Esophagus muscularis mucosa (tissue), 4 donors: ENCODE measurements around the gene BGN. TPM values are rescaled to one million over a fixed set of nuclear protein-coding genes. Genes with fewer than 3 reads are reported as not detected.
A peak's percentile ranks its signal among the peaks of the same experiment; 100 is the strongest.

ENCODE experiments used
- DNase-seq: peaks from one replicate; pipeline ENCODE4 v3.0.0-alpha.2; 2017; ENCODE audit errors: extremely low spot score
- H3K27ac ChIP-seq, 4 donors: fragments of 200-600 bp; sonication (generic); replicated peaks in 1 of 4; 1 replicate in 3 of 4; 2 replicates in 1 of 4; pipeline ENCODE4 v1.5.1; 2016 to 2019; ENCODE audit warnings: mild to moderate bottlenecking in 1 of 4
- H3K27me3 ChIP-seq, 4 donors: fragments of 200-600 bp; sonication (generic); one replicate each; pipeline versions ENCODE4 v1.5.1 to v1.6.0; 2016 to 2019
- H3K36me3 ChIP-seq, 4 donors: fragments of 200-600 bp; sonication (generic); one replicate each; pipeline ENCODE4 v1.5.1; 2016 to 2019
- H3K4me1 ChIP-seq, 4 donors: fragments of 200-600 bp; sonication (generic); one replicate each; pipeline ENCODE4 v1.5.1; 2016 to 2019
- H3K4me3 ChIP-seq, 4 donors: fragments of 200-600 bp; sonication (generic); 1 replicate in 2 of 4; 2 replicates in 2 of 4; pipeline ENCODE4 v1.5.1; 2016 to 2019; ENCODE audit warnings: mild to moderate bottlenecking in 4 of 4, moderate library complexity in 1 of 4
- H3K9me3 ChIP-seq, 4 donors: fragments of 200-600 bp; sonication (generic); 1 replicate in 3 of 4; 2 replicates in 1 of 4; pipeline ENCODE4 v1.5.1; 2016 to 2019
- EP300 ChIP-seq: sonication (generic); formaldehyde crosslinking; IDR thresholded peaks from one replicate; pipeline ENCODE4 v1.6.1; 2017; ENCODE audit warnings: antibody characterized with exemption
- POLR2A ChIP-seq: fragments of 450-650 bp; IDR thresholded peaks from one replicate; pipeline ENCODE4 v1.6.1; 2017; ENCODE audit warnings: antibody characterized with exemption, moderate library complexity, mild to moderate bottlenecking, low read depth
- POLR2AphosphoS5 ChIP-seq, 2 donors: sonication (generic); formaldehyde crosslinking; IDR thresholded peaks; one replicate each; pipeline ENCODE4 v1.6.1; 2017; ENCODE audit warnings: antibody characterized with exemption in 2 of 2
- WGBS: methylation state at CpG from one replicate; pipeline ENCODE4 v1.1.5; 2018; 5-methylcytosine and 5-hydroxymethylcytosine counted together
- intact Hi-C: fragments of 100-400 bp; cut with DNase I; formaldehyde crosslinking; loops from one replicate; pipeline ENCODE4 v1.15.1; 2023
- total RNA-seq, 4 donors: library from RNA; depleted of rRNA; stranded (reverse); fragments of >200 nt; gene quantifications; one replicate each; pipeline versions ENCODE4 v1.1.0 to v1.2.1, GENCODE V29; 2016
- TF ChIP-seq, protein P1 (sequence below), 3 experiments: fragments of 200-600 bp in 2 of 3; fragments of 450-650 bp in 1 of 3; sonication (generic) in 2 of 3; IDR thresholded peaks; one replicate each; pipeline ENCODE4 v1.5.1; 2017 to 2019; ENCODE audit warnings: antibody characterized with exemption in 3 of 3, mild to moderate bottlenecking in 2 of 3, moderate library complexity in 1 of 3

The BGN gene
- total RNA-seq, 4 donors from 2014 or later, result 16.6 to 77.8 (median 21.5) TPM

DNA sequence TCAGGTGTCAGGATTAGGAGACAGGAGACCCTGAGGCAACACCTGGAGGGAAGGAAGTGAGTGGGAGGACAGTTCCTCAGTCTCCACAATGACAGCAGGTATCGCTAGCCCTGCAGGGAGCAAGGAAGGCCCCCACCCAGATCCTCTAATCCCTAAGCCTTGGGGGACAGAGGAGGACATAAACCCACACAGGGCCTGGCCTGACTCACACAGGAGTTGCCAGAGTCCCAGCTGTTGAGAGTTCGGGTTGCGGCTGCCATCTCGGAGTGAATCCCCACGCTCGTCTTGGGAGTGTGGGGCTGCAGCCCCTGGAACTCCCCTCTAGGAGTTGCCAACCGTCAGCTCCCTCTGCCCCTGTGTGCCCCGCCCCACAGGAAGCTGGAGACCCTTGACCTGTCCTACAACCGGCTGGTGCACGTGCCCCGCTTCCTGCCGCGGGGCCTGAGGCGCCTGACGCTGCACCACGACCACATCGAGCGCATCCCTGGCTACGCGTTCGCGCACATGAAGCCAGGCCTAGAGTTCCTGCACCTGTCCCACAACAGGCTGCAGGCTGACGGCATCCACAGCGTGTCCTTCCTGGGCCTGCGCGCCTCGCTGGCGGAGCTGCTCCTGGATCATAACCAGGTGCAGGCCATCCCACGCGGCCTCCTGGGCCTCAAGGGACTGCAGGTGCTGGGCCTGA lies 9.2 kb upstream of the BGN start:
- intact Hi-C loops, result no loop called here
- no peaks in the 10 kb centered on the region for H3K27me3 ChIP-seq
- H3K27ac ChIP-seq, result no peak overlapping the region
- no peaks in the 10 kb centered on the region for H3K9me3 ChIP-seq
- H3K36me3 ChIP-seq, result no peaks in the 10 kb centered on the region
- H3K4me1 ChIP-seq, result peaks cover 2 to 19% (median 15%) of the 10 kb centered on the region in 4 donors
- TF ChIP-seq, protein P1, sequence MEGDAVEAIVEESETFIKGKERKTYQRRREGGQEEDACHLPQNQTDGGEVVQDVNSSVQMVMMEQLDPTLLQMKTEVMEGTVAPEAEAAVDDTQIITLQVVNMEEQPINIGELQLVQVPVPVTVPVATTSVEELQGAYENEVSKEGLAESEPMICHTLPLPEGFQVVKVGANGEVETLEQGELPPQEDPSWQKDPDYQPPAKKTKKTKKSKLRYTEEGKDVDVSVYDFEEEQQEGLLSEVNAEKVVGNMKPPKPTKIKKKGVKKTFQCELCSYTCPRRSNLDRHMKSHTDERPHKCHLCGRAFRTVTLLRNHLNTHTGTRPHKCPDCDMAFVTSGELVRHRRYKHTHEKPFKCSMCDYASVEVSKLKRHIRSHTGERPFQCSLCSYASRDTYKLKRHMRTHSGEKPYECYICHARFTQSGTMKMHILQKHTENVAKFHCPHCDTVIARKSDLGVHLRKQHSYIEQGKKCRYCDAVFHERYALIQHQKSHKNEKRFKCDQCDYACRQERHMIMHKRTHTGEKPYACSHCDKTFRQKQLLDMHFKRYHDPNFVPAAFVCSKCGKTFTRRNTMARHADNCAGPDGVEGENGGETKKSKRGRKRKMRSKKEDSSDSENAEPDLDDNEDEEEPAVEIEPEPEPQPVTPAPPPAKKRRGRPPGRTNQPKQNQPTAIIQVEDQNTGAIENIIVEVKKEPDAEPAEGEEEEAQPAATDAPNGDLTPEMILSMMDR (IDR thresholded peaks at IDR 0.05), result no peak
- TF ChIP-seq EP300, result no peak
- no peak for TF ChIP-seq POLR2AphosphoS5 (IDR thresholded peaks at IDR 0.05)
- no peak for TF ChIP-seq POLR2A
- DNase-seq, result no peak
- H3K4me3 ChIP-seq, result no peak overlapping the region
- 87% methylated on average over 23 of the region's 30 CpGs for WGBS

DNA sequence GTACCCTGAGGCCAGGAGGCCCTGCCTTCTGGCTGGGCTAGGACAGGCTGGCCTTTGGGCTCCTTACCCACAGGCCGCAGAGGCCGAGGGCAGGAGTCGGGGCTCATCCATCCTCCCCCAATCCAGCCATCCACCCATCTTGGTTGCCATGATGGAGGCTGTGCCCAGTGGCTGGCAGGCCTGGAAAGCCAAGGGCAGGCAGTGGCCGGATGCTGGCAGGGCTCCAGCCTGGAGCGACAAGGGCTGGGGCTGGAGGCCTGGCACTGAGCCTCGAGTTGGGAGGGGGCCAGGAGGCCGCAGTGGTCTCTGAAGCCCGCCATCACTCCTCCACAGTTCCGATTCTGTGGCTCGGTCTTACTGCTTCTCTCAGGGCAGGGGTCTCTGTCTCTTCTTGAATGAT lies 8.6 kb upstream of the BGN start:
- WGBS, result 83% methylated on average over 3 of the region's 10 CpGs
- DNase-seq, result no peak
- no peak overlapping the region for H3K4me3 ChIP-seq
- no peaks in the 10 kb centered on the region for H3K27me3 ChIP-seq
- TF ChIP-seq, protein P1 (IDR thresholded peaks at IDR 0.05), result no peak
- no peak for TF ChIP-seq POLR2AphosphoS5 (IDR thresholded peaks at IDR 0.05)
- TF ChIP-seq POLR2A, result no peak
- H3K4me1 ChIP-seq, result peaks cover 2 to 19% (median 16%) of the 10 kb centered on the region in 4 donors
- no peak overlapping the region for H3K27ac ChIP-seq
- intact Hi-C loops, result no loop called here
- H3K36me3 ChIP-seq, result no peaks in the 10 kb centered on the region
- no peaks in the 10 kb centered on the region for H3K9me3 ChIP-seq

DNA sequence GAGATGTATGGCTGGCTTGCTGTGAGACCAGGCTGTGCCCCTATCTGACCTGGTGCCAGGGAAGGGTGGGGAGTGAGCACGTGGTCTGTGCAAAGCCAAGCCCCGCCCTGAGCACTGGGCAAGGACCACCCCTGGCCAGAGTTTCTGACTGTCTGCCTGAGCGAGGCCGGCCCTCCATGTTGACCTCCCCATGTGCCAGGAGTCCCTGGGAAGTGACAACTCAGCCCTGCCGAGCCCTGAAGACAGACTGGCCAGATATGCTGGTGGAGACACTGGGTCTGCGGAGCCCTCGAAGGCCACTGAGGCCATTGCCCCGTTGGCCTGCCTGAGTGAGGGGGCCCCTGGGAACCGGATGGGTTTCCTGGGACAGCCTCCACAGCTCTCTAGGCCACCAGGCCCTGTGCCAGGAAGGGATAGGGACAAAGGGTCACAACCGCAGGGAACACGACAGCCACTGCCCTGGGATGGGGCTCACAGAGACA lies 7.1 kb upstream of the BGN start:
- intact Hi-C loops, result no loop called here
- Histone ChIP-seq H3K36me3 (no peaks in the 10 kb centered on the region), H3K27me3 (peaks cover 0 to under 1% (median 0%) of the 10 kb centered on the region in 4 donors), H3K9me3 (no peaks in the 10 kb centered on the region), H3K4me1 (peaks cover 2 to 22% (median 18%) of the 10 kb centered on the region in 4 donors), H3K27ac (peak overlapping the region in 2 of 4 donors; percentile 23 to 42), H3K4me3 (no peak overlapping the region)
- DNase-seq, result no peak
- TF ChIP-seq, protein P1 (IDR thresholded peaks at IDR 0.05), result no peak
- TF ChIP-seq EP300, result no peak
- TF ChIP-seq POLR2A, result no peak
- no peak for TF ChIP-seq POLR2AphosphoS5 (IDR thresholded peaks at IDR 0.05)
- 82% methylated on average over 5 of the region's 11 CpGs for WGBS

DNA sequence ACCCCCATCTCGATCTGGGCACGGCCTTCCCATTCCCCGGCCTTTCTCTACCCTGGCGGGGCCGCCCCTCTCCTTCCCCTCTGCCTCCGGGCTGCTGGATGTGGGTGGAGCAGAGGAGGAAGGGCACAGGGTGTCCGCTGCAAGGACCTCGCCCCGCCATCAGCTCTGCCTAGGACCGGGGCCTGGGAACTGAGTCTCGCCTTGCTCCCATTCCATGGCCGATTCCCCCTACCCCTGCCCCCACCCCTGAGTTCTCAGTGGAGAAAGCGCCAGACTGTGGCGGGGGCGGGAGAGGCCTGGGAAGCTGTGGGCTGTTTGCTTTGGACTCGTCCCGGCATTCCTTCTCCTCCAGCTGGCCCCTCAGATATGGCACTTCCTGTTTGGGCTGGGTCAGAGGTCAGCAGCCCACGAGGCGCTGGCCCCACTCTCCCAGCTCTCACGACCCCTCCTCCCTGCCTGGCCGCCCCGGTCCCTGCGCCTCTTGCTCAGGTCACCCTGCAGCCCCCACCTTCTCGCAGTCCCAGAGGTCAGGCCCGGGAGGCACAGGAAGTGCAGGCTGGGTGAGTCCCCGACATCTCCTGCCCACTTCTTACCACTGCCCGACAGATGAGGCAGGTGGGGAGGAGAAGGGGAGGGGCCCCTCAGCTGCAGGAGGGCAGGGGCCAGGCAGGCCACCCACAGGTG lies 6.4 kb upstream of the BGN start:
- no peaks in the 10 kb centered on the region for H3K36me3 ChIP-seq
- 49% methylated on average over 25 of the region's 27 CpGs for WGBS
- no peaks in the 10 kb centered on the region for H3K9me3 ChIP-seq
- DNase-seq, result no peak
- H3K27ac ChIP-seq, result peak overlapping the region in 3 of 4 donors; percentile 11 to 42 (median 23)
- H3K4me1 ChIP-seq, result peaks cover 2 to 22% (median 18%) of the 10 kb centered on the region in 4 donors
- H3K27me3 ChIP-seq, result peaks cover 0 to 3% (median 0%) of the 10 kb centered on the region in 4 donors
- intact Hi-C loops, result no loop called here
- TF ChIP-seq EP300, result no peak
- TF ChIP-seq POLR2AphosphoS5 (IDR thresholded peaks at IDR 0.05), result no peak
- TF ChIP-seq, protein P1 (IDR thresholded peaks at IDR 0.05), result no peak
- no peak for TF ChIP-seq POLR2A
- H3K4me3 ChIP-seq, result no peak overlapping the region
